Lung microvascular endothelial cell (primary cell): Measurements from ENCODE around the gene SIX3. TPM values are rescaled to one million over a fixed set of nuclear protein-coding genes. Genes with fewer than 3 reads are reported as not detected.
A peak's percentile ranks its signal among the peaks of the same experiment; 100 is the strongest.

Experiments used
- DNase-seq, 2 donors: peaks; one replicate each; pipeline versions ENCODE4 v3.0.0 to v3.0.0-alpha.2; 2010; ENCODE audit warnings: low read depth in 2 of 2
- total RNA-seq: library from RNA; depleted of rRNA; stranded (reverse); fragments of >200 nt; gene quantifications from 2 replicates; pipeline ENCODE4 v1.2.1, GENCODE V29; 2014

Gene SIX3
- total RNA-seq, 1 donor from 2014 or later: not detected

- no peak for DNase-seq
Observed at GRCh38 chr2:44980751-44981713, 39.5 kb downstream of the SIX3 start.

- peak; percentile 74 to 83 for DNase-seq
Observed at GRCh38 chr2:44981714-44982108, 40.2 kb downstream of the SIX3 start.

GRCh38 chr2:44983836-44984604 is 42.5 kb downstream of the SIX3 start:
- no peak for DNase-seq

- no peak for DNase-seq
Observed at GRCh38 chr2:44989176-44989575, 47.7 kb downstream of the SIX3 start.

GRCh38 chr2:44994377-44994776 is 52.9 kb downstream of the SIX3 start:
- DNase-seq: no peak

Other genes with a start within 250 kb of the SIX3 start
- not detected in 2 replicates for gene SIX2, start 67.8 kb downstream of the SIX3 start, total RNA-seq